ES-I3 (cell line): Measurements from ENCODE around the gene ACY1.
"Not testable (repeated sequence)": the region's sequence is repeated elsewhere in the genome, so short reads cannot be mapped to it uniquely, and the experiment has no call there.

Source experiments
- H3K36me3 ChIP-seq: 2 replicates; pipeline ENCODE4 v1.6.1; 2013; ENCODE audit warnings: mild to moderate bottlenecking, low read length, control low read depth, moderate library complexity; ENCODE audit not compliant: insufficient read depth
- H3K4me1 ChIP-seq: 2 replicates; pipeline ENCODE4 v1.6.1; 2013; ENCODE audit warnings: mild to moderate bottlenecking, control low read depth, low read length; ENCODE audit not compliant: insufficient read depth
- H3K9ac ChIP-seq: 2 replicates; pipeline ENCODE4 v1.6.1; 2013; ENCODE audit warnings: low read depth, mild to moderate bottlenecking, low read length, moderate library complexity
- H3K9me3 ChIP-seq: 2 replicates; pipeline ENCODE4 v1.6.1; 2013; ENCODE audit warnings: mild to moderate bottlenecking, low read length, moderate library complexity; ENCODE audit not compliant: control insufficient read depth, insufficient read depth

The ACY1 gene

DNA sequence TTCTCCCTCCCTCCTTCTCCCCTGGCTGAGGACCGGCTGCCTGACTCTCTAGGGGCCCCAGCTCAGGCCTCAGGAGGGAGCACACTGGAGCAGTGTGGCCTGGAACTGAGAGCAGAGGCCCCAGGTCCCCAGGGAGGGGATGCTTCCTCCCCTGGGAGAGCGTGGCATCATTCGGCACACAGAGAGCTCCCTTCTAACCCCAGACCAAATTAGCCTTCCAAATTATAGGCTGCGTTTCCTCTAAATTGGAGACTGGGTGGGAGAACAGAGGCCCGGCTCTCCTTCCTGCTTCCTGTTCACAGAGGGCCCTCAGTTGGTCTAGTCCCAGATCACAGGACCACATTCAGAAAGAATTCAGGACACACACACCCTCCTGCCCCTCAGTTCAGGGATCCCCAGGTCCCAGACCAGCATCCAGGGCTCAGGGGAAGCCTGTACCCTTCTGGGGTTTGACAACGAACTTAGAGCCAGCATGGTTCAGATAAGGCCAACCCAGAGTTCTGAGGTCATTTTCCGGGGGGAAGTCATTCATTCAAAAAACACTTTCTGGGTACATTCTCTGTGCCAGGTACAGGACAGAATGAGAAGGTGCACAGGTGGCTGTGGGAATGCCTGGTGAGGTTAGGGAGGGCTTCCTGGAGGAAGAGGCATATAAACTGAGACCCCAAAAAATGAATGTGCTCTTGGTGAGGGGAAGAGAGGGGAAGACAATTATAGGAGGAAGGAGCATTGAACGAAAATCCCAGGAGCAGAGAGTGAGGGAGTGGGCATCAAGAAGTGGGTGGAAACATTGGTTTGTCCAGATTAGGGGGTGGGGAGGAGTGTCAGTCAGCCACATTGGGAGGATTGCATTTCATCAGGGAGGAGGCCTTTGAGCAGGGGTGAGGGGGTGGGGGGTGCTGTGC is 40.8 kb downstream of the ACY1 start:
- H3K4me1 ChIP-seq: peaks cover 11% of the 10 kb centered on the region; the same call in 1 of the 2 replicates
- H3K9me3 ChIP-seq: no peaks in the 10 kb centered on the region
- H3K36me3 ChIP-seq: no peaks in the 10 kb centered on the region
- H3K9ac ChIP-seq: no peak overlapping the region

DNA sequence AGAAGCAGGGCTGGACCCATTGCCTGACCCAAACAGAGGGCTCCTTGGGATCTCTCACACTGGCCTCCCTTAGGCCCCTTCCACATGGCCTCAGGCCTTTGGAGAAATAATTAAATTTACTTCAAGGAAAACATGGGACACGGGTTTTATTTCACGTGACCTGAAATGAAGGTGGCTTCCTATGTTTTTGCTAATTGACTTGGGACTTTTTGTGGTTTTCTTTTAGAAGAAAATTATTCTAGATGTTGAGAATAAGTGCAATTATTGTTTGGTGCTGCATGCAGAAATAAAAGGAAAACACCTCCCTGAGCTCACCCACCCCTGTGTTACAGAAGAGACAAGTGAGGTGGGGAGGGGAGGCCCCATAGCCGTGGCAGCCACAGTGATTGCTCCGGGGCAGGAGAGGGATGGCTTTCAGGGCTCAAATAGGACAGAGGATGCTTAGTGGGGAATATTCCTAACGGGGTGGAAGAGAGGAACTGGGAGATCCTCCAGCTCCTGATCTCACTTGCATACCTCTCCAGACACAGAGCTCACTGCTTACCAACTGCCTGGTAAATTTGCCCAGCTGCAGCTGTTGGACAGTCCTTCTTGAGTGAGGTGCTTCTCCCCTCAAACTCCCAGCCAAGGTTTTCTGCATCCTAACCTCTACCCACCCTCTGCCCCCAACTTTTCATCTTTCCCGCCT is 41.6 kb downstream of the ACY1 start:
- Histone ChIP-seq H3K9ac (no peak overlapping the region), H3K9me3 (no peaks in the 10 kb centered on the region), H3K36me3 (no peaks in the 10 kb centered on the region), H3K4me1 (peaks cover 11% of the 10 kb centered on the region; the same call in 1 of the 2 replicates)

DNA sequence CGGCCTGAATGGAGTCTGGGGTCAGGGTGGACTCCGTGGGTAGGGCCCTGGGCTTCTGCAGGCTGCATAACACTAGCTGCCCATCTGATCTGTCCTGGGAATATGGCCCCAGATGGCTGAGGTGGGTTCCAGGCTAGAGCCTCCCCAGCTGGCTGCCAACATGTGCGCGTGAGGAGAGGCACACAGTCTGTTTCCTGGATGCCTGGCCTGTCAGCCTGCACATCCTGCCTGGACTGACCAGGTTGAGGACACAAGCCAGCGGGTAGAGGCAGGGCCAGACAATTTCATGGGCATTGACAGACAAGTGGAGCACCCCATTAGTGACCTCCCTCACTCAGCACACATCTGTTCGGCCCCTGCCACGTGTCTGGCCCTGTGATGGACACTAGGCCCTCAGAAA is 42.1 kb downstream of the ACY1 start:
- Histone ChIP-seq H3K36me3 (no peaks in the 10 kb centered on the region), H3K4me1 (peaks cover 11% of the 10 kb centered on the region; the same call in 1 of the 2 replicates), H3K9me3 (no peaks in the 10 kb centered on the region), H3K9ac (no peak overlapping the region)

DNA sequence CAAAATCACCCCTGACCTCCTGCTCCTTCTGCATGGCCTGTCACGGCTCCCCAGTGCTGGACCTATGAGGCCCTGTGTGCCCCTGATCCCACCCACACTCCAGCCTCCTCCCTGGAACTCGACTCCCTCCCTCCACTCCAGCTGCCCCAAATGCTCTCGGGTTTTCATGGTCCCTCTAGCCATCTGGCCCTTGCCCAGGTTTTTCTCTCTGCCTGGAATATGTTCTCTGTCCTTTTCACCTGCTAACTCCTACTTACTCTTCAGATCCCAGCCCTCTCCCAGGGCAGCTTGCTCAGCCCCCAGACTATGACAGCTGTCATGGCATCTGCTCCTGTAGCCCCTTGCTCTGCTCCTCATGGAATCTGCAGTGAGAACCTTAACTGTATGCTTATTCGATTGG is 42.7 kb downstream of the ACY1 start:
- Histone ChIP-seq H3K4me1 (peaks cover 11% of the 10 kb centered on the region; the same call in 1 of the 2 replicates), H3K36me3 (no peaks in the 10 kb centered on the region)

DNA sequence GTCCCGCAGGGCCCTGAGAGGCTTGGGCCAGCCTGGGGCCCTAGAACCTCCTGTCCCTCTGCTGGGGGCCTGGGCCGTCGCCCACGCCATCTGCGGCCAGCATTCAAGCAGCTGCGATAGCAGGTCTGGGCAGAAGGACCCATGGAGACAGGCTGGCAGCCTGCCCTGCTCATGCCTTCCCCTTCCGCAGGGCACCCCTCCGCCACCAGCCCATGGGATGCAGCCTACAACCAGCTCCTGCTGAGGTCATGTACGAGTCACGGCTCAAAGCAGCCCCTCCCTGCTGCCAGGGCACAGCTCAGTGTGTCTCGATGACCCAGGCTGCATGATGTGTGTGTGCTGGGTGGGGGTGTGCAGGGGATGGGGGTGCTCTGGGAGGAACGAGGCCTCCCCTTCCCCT is 45.2 kb downstream of the ACY1 start:
- H3K9me3 ChIP-seq: no peaks in the 10 kb centered on the region
- H3K36me3 ChIP-seq: no peaks in the 10 kb centered on the region
- peaks cover 5% of the 10 kb centered on the region; the same call in 1 of the 2 replicates for H3K4me1 ChIP-seq
- no peak overlapping the region for H3K9ac ChIP-seq

More for the DNA sequence above, 42.7 kb downstream of the ACY1 start:
- Histone ChIP-seq H3K9ac (no peak overlapping the region), H3K9me3 (no peaks in the 10 kb centered on the region)

DNA sequence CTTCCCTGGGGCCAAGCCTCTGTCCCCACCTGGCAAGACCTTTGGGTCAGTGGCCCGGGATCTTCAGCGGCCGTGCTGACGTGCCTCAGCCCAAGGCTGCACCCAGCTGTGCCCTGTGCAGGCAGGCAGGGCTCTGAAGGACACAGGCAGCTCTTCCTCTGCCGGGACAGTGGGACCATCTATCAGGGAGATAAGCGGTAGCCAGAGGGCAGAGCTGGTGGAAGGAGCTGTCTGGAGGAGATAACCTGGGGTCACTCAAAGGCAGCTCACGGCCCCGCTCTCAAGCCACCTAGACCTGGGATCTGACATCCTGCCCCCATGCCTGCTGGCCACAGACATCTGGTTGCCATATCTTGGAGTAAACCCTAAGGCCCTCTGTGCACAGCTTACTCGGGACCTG is 45.7 kb downstream of the ACY1 start:
- Histone ChIP-seq H3K4me1 (peaks cover 4% of the 10 kb centered on the region; the same call in 1 of the 2 replicates), H3K9ac (no peak overlapping the region), H3K36me3 (no peaks in the 10 kb centered on the region), H3K9me3 (no peaks in the 10 kb centered on the region)

DNA sequence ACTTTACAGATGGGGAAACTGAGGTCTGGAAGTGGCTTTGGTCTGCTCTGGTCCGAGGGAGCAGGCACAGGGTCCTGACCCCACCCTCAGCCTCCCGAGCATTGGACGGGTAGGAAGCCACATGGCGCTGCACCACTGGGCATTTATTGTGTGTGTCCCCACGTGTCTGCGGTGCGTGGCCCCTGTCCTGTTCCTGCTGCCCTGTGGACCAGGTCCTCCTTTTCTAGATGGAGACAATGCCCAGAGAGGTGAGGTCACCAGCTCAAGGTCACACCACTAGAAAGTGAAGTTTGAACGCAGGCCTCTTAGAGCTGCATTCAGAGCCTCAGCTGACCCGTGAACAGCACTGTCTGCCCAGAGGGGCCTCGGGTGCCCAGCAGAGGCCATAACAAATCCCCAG is 46.2 kb downstream of the ACY1 start:
- H3K9ac ChIP-seq: no peak overlapping the region
- H3K4me1 ChIP-seq: no peaks in the 10 kb centered on the region
- H3K36me3 ChIP-seq: no peaks in the 10 kb centered on the region
- H3K9me3 ChIP-seq: no peaks in the 10 kb centered on the region

DNA sequence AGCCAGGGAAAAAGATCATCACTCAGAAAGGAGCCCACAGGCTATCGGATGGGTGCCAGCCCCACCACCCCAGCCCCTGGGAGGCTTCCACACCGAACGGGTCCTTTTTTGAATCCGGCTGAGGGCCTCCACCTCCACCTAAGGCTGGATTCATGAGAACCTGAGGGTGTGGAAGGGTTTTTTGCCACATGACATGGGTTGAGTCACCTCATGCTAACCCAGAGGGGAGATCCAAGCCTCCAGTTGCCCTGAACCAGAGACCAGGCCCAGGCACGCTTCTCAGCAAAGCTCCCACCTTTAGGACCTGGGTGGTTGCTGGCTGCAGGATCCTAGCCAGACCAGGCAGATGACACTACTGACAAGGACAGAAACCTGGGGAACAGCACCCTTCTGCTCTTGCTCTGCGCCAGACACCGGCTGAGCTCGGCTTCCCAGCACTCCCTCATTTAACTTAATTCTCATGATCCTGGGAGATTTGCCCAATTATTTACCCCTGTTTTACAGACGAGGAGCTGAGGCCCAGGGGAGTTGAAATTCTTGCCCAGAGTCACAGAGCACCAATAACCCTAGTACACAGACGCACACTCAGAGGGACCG is 47.5 kb downstream of the ACY1 start:
- no peaks in the 10 kb centered on the region for H3K9me3 ChIP-seq
- no peaks in the 10 kb centered on the region for H3K4me1 ChIP-seq
- no peaks in the 10 kb centered on the region for H3K36me3 ChIP-seq
- no peak overlapping the region for H3K9ac ChIP-seq

DNA sequence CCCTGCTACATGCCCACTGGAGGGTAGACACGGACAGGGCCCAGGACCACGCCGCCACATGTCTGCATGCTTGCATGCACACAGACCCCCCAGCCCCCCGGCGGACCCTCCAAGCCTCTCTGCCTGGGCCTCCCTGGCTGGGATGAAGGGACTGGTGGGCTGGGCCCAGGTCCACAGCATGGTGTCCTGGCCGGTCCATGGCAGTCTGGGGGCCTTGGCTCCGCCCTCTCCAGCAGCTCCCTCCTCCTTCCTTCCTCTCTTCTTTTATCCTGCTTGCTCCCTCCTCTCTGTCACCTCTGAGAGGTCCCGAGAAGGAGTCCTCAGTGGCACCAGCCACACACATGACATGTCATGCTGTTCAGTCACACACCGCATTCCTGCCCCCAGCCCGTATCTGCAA is 48.6 kb downstream of the ACY1 start:
- Histone ChIP-seq H3K36me3 (no peaks in the 10 kb centered on the region), H3K9ac (no peak overlapping the region), H3K9me3 (no peaks in the 10 kb centered on the region), H3K4me1 (no peaks in the 10 kb centered on the region)

DNA sequence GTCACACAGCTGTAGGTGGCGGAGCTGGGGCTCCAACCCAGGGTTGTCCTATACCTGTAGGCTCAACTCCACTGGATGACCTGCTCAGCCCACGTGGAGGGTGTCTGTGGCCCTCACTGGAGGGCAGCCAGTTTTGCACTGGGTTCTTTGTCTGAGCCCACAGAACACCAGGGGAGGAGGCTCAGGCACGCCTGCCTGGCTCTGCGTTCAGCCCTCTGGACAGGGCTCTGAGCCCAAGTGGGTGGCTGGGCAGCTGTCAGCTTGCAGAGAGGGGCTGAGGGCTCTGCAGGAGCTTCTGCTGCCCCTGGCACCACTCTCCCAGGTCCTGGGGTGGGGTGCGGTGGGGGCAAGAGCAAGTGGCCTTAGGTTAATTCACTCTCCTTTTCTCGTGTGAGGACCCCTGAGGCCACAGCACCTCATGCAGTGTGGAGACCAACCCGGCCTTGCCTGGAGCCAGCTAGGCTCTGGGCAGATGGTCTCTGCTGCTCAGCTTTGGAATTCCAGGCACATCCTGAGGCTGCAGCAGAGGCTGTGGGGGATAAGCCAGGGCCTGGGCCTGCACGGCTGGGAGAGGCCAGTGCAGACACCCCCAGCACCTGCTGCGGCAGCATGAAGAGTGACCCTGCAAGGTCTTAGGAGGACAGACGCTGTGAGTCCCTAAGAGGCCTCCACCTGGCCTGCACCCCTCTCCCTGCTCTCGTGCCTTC is 49.5 kb downstream of the ACY1 start:
- H3K9me3 ChIP-seq: no peaks in the 10 kb centered on the region
- H3K9ac ChIP-seq: no peak overlapping the region
- H3K36me3 ChIP-seq: no peaks in the 10 kb centered on the region
- no peaks in the 10 kb centered on the region for H3K4me1 ChIP-seq

DNA sequence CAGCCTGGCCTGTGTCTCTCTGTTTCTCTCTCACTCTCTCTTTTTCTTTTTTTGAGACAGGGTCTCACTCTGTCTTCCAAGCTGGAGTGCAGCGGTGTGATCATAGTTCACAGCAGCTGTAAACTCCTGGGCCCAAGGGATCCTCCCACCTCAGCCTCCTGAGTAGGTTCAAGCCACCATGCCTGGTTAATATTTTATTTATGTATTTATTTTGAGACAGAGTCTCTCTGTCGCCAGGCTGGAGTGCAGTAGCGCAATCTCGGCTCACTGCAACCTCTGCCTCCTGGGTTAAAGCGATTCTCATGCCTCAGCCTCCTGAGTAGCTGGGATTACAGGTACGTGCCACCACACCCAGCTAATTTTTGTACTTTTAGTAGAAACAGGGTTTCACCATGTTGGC is 50.4 kb downstream of the ACY1 start:
- H3K4me1 ChIP-seq, H3K9ac ChIP-seq, H3K36me3 ChIP-seq, H3K9me3 ChIP-seq: not testable (repeated sequence)

DNA sequence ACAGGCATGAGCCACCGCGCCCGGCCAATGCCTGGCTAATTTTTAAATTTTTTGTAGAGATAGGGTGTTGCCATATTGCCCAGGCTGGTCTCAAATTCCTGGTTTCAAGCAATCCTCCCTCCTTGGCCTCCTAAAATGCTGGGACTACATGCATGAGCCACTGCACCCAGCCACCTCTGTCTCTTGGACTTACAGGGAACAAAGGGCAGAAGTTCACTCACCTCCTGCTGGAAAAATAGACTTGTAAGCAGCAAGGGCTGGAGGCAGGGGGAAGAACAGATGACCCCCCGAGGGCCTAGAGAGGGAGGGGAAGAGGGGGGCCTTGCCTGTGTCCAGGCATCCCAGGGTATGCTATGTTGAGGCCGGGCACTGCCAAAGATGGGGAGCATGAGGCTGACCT is 50.9 kb downstream of the ACY1 start:
- Histone ChIP-seq H3K4me1 (no peaks in the 10 kb centered on the region), H3K9ac (no peak overlapping the region), H3K9me3 (no peaks in the 10 kb centered on the region), H3K36me3 (no peaks in the 10 kb centered on the region)

DNA sequence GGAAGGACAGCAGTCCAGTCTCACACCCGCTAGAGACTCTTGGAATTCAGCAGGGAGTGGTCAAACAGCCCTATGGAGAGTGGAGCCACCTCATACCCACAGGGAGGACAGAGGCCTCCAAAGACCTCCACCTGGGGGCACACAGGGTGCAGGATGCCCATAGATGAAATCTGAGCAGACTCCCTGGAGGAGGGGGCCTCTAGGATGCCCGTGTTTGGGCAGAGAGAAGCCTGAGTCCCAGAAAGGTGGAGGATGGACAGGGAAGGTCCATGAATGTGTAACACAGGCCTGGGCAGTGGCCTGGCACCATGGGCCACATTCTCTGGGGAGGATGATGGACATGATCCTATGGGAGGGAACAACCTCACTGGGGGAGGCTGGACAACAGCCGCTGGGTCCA is 51.3 kb downstream of the ACY1 start:
- no peaks in the 10 kb centered on the region for H3K4me1 ChIP-seq
- H3K36me3 ChIP-seq: no peaks in the 10 kb centered on the region
- no peaks in the 10 kb centered on the region for H3K9me3 ChIP-seq
- no peak overlapping the region for H3K9ac ChIP-seq

DNA sequence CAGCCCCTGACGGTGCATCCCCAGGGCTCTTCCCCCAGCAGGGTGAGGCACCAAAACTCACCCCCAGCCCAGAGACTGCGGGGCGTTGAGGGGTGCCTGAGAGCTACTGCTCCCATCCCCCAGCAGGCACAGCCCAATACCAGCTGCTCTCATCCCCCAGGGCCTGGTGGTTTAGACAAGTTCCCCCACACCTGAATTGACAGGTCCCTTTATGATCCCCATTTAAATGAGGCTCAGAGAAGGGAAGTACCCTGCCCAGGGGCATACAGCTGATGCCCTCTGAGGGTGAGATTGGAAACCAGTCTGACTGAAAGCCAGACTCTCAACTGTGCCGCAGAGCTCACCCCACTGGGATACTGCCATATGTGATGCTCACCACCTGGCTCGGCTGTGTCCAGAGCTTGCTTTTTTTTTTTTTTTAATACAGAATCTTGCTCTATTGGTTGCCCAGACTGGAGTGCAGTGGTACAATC is 52.9 kb downstream of the ACY1 start:
- H3K4me1 ChIP-seq: no peaks in the 10 kb centered on the region
- H3K9me3 ChIP-seq: no peaks in the 10 kb centered on the region
- H3K9ac ChIP-seq: no peak overlapping the region
- H3K36me3 ChIP-seq: no peaks in the 10 kb centered on the region
